ENCODE measurements around the gene HUS1.

HUS1 gene

GRCh38 chr7:47951374-47951773 lies 28.0 kb downstream of the HUS1 start:
- TF ChIP-seq ZNF169 (tag by site-specific recombination; IDR thresholded peaks at IDR 0.05) (no peak), GLI2 (tag by site-specific recombination; IDR thresholded peaks at IDR 0.05; ENCODE audit: borderline replicate concordance, low read depth) (no peak), ZNF768 (tag by site-specific recombination; IDR thresholded peaks at IDR 0.05) (no peak)
- Histone ChIP-seq H3K4me1 (ENCODE audit: control insufficient read depth, insufficient read depth, low read length) (no peaks in the 10 kb centered on the region), H3K27ac (ENCODE audit: extremely low read depth, low read depth, low read length) (no peak overlapping the region), H3K4me3 (ENCODE audit: low read depth, low read length) (no peak overlapping the region), H3K9me3 (ENCODE audit: control insufficient read depth, insufficient read depth, low read depth, low read length) (no peaks in the 10 kb centered on the region), H3K36me3 (ENCODE audit: control insufficient read depth in 2 of 2, insufficient read depth in 1 of 2, low read length in 2 of 2) (peaks cover 8 to 18% of the 10 kb centered on the region in 2 experiments; a peak in 2 of 3 replicates)
- POLR2A ChIA-PET, result no interaction called here
- CTCF ChIA-PET, result interaction anchor here (0.8 to 1.2 kb wide), 3 partner anchors 15 to 19 kb away, joined by 3 read pairs; no protein-coding TSS in a partner anchor

- POLR2A ChIA-PET, result no interaction called here
Measured at GRCh38 chr7:47950714-47951113, 28.7 kb downstream of the HUS1 start.

GRCh38 chr7:47949703-47950102 lies 29.7 kb downstream of the HUS1 start:
- POLR2A ChIA-PET, result no interaction called here
- no peak overlapping the region for H3K27ac ChIP-seq (ENCODE audit: extremely low read depth, low read depth, low read length)
- H3K36me3 ChIP-seq (ENCODE audit: control insufficient read depth in 2 of 2, insufficient read depth in 1 of 2, low read length in 2 of 2), result peaks cover 0 to 8% of the 10 kb centered on the region in 2 experiments; a peak in 1 of 3 replicates
- no peaks in the 10 kb centered on the region for H3K9me3 ChIP-seq (ENCODE audit: control insufficient read depth, insufficient read depth, low read depth, low read length)
- CTCF ChIA-PET, result interaction anchor here (0.6 to 1.3 kb wide), 2 partner anchors 19 to 24 kb away, joined by 3 read pairs; no protein-coding TSS in a partner anchor
- no peak overlapping the region for H3K4me3 ChIP-seq (ENCODE audit: low read depth, low read length)
- no peak for TF ChIP-seq HOXA7 (CRISPR knock-in tag; IDR thresholded peaks at IDR 0.05; ENCODE audit: borderline replicate concordance)
- TF ChIP-seq ZFHX2 (tag by site-specific recombination; conservative IDR thresholded peaks at IDR 0.05), result no peak
- no peaks in the 10 kb centered on the region for H3K4me1 ChIP-seq (ENCODE audit: control insufficient read depth, insufficient read depth, low read length)

More at GRCh38 chr7:47950714-47951113, 28.7 kb downstream of the HUS1 start:
- peaks cover 8 to 12% of the 10 kb centered on the region in 2 experiments; a peak in 2 of 3 replicates for H3K36me3 ChIP-seq (ENCODE audit: control insufficient read depth in 2 of 2, insufficient read depth in 1 of 2, low read length in 2 of 2)
- no peaks in the 10 kb centered on the region for H3K4me1 ChIP-seq (ENCODE audit: control insufficient read depth, insufficient read depth, low read length)
- H3K9me3 ChIP-seq (ENCODE audit: control insufficient read depth, insufficient read depth, low read depth, low read length), result no peaks in the 10 kb centered on the region
- CTCF ChIA-PET, result interaction anchor here (0.6 to 1.3 kb wide), 3 partner anchors 16 to 89 kb away, joined by 3 read pairs; no protein-coding TSS in a partner anchor
- TF ChIP-seq ZNF843 (tag by site-specific recombination; IDR thresholded peaks at IDR 0.05), result no peak
- TF ChIP-seq KLF9 (tag by site-specific recombination; IDR thresholded peaks at IDR 0.05; ENCODE audit: low read depth), result no peak
- no peak for TF ChIP-seq ZNF433 (tag by site-specific recombination; IDR thresholded peaks at IDR 0.05; ENCODE audit: low read depth)
- no peak for TF ChIP-seq MZF1 (tag by site-specific recombination; IDR thresholded peaks at IDR 0.05; ENCODE audit: borderline replicate concordance)
- TF ChIP-seq EGR2 (tag by site-specific recombination; IDR thresholded peaks at IDR 0.05; ENCODE audit: low read depth), result no peak
- no peak for TF ChIP-seq ZNF175 (tag by site-specific recombination; IDR thresholded peaks at IDR 0.05)
- no peak for TF ChIP-seq REST (tag by site-specific recombination; IDR thresholded peaks at IDR 0.05)
- no peak for TF ChIP-seq ZNF837 (tag by site-specific recombination; IDR thresholded peaks at IDR 0.05)
- H3K4me3 ChIP-seq (ENCODE audit: low read depth, low read length), result no peak overlapping the region
- H3K27ac ChIP-seq (ENCODE audit: extremely low read depth, low read depth, low read length), result no peak overlapping the region

GRCh38 chr7:47948141-47948790 lies 31.1 kb downstream of the HUS1 start, which contains the start of gene PKD1L1:
Gene PKD1L1, minus strand, starts transcription at chr7:47948466. Its CDS starts 26 bp downstream, at chr7:47948440.
- TF ChIP-seq ZNF398 (tag by site-specific recombination; IDR thresholded peaks at IDR 0.05), result no peak
- TF ChIP-seq ZNF354C (tag by site-specific recombination; IDR thresholded peaks at IDR 0.05; ENCODE audit: borderline replicate concordance, low read depth), result no peak
- TF ChIP-seq ZXDB (tag by site-specific recombination; IDR thresholded peaks at IDR 0.05), result no peak
- no peak for TF ChIP-seq OVOL3 (tag by site-specific recombination; IDR thresholded peaks at IDR 0.05)
- TF ChIP-seq ZFP41 (tag by site-specific recombination; IDR thresholded peaks at IDR 0.05; ENCODE audit: borderline replicate concordance), result no peak
- TF ChIP-seq ZNF555 (tag by site-specific recombination; conservative IDR thresholded peaks at IDR 0.05), result no peak
- no peak for TF ChIP-seq ZNF2 (tag by site-specific recombination; IDR thresholded peaks at IDR 0.05)
- Histone ChIP-seq H3K36me3 (ENCODE audit: control insufficient read depth in 2 of 2, insufficient read depth in 1 of 2, low read length in 2 of 2) (no peaks in the 10 kb centered on the region), H3K4me3 (ENCODE audit: low read depth, low read length) (no peak within 1 kb of the TSS), H3K27ac (ENCODE audit: extremely low read depth, low read depth, low read length) (no peak within 1 kb of the TSS), H3K9me3 (ENCODE audit: control insufficient read depth, insufficient read depth, low read depth, low read length) (no peaks in the 10 kb centered on the region), H3K4me1 (ENCODE audit: control insufficient read depth, insufficient read depth, low read length) (no peaks in the 10 kb centered on the region)
- POLR2A ChIA-PET, result no interaction called here
- CTCF ChIA-PET, result interaction anchor here (0.7 to 1.1 kb wide), 6 partner anchors 9 to 682 kb away, joined by 3 to 4 read pairs (median 3); no protein-coding TSS in a partner anchor
